ENCODE results near the gene DPP7. TPM values are rescaled to one million over a fixed set of nuclear protein-coding genes. Genes with fewer than 3 reads are reported as not detected.

The DPP7 gene
- total and polyA plus RNA-seq, 2 of the 8 experiments (the other 6 are each of a cell fraction or from before 2014, with no cell fraction given), result 21.2 to 26.8 TPM

DNA sequence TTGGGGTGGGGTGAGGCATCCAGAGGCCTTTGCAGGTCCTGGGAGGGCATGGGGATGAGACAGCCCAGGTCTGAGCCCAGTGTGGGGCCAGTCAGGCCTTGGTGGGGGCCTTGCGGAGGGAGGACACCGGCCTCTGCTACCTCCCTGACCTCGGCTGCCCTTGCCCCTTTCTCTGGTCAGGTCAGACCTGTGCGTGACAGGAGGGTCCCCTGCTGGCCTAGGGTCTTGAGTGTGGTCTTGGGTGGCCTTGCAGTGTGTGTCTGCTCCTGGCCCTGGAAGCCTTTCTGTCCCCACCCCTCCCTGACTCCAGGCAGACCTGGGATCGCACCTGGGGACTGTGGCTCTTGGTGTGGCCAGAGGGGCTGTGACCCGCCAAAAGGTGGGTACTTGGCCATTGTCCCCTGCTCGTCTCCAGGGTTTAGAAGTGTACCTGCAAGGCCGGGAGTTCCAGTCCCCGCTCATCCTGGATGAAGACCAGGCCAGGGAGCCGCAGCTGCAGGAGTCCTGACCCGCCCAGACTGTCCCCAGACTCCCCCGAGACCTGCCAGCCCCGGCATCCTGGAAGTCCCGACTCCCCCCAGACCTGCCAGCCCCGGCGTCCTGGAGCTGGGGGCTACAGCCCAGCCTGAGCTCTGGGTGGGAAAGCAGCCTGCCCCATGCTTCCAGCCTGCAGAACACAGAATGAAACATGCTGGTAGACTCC is 32.2 kb downstream of the DPP7 start:
- H3K23ac ChIP-seq (ENCODE audit: insufficient read length), result no peak overlapping the region
- no peak overlapping the region for H4K5ac ChIP-seq (ENCODE audit: insufficient read length, low read depth, low read length)
- H3K27me3 ChIP-seq (replicated peaks in 1 of 4; ENCODE audit: control insufficient read depth in 3 of 4, extremely low read depth in 1 of 4, insufficient read depth in 3 of 4, low read length in 3 of 4), result peaks cover 18 to 45% (median 29%) of the 10 kb centered on the region in 4 experiments
- H2BK5ac ChIP-seq (ENCODE audit: low read depth, low read length), result no peak overlapping the region
- H3K14ac ChIP-seq (ENCODE audit: insufficient read length), result no peak overlapping the region
- H2AK5ac ChIP-seq (ENCODE audit: low read depth, low read length), result no peak overlapping the region
- H4K91ac ChIP-seq (replicated peaks; ENCODE audit: insufficient read length, low read length), result no peak overlapping the region
- no peak overlapping the region for H3K4me3 ChIP-seq (ENCODE audit: extremely low read depth in 1 of 4, insufficient read depth in 2 of 4, low read depth in 3 of 4, low read length in 4 of 4)
- H3K79me2 ChIP-seq (ENCODE audit: control insufficient read depth in 1 of 2, insufficient read depth in 2 of 2, low read length in 2 of 2), result no peaks in the 10 kb centered on the region
- H3K23me2 ChIP-seq (ENCODE audit: low read depth, low read length), result peaks cover 23% of the 10 kb centered on the region; the same call in 1 of the 2 replicates
- no peak overlapping the region for H2BK15ac ChIP-seq (ENCODE audit: low read length)
- no peaks in the 10 kb centered on the region; a peak in 1 of 8 replicates for H3K36me3 ChIP-seq (ENCODE audit: control insufficient read depth in 2 of 4, insufficient read depth in 4 of 4, low read length in 3 of 4)
- CTCF ChIA-PET (ENCODE audit: partially characterized antibody), result interaction anchor here (0.8 to 2.2 kb wide), 6 partner anchors 9 to 154 kb away, joined by 3 to 11 read pairs (median 4); no protein-coding TSS in a partner anchor
- peaks cover 0 to 16% (median 10%) of the 10 kb centered on the region in 4 experiments; a peak in 6 of 7 replicates for H3K4me1 ChIP-seq (replicated peaks in 1 of 4; ENCODE audit: control insufficient read depth in 3 of 4, insufficient read depth in 4 of 4, low read length in 3 of 4)
- no peak overlapping the region for H3K56ac ChIP-seq (replicated peaks; ENCODE audit: insufficient read length, low read depth, low read length)
- no peaks in the 10 kb centered on the region for H3K79me1 ChIP-seq (ENCODE audit: low read depth, low read length)
- no peak overlapping the region for H2AFZ ChIP-seq (ENCODE audit: low read length)
- no peak overlapping the region; the same call in 1 of the 2 replicates for H4K8ac ChIP-seq (ENCODE audit: extremely low read depth, insufficient read depth, low read length)
- H3K4ac ChIP-seq (replicated peaks; ENCODE audit: insufficient read length, low read depth, low read length), result no peak overlapping the region
- no peak overlapping the region for H3K4me2 ChIP-seq (ENCODE audit: insufficient read depth in 1 of 2, low read depth in 2 of 2, low read length in 2 of 2)
- H3K18ac ChIP-seq (ENCODE audit: extremely low read depth, low read length), result no peak overlapping the region
- H2BK12ac ChIP-seq (ENCODE audit: low read depth, low read length), result no peak overlapping the region
- no peaks in the 10 kb centered on the region for H3K9me3 ChIP-seq (ENCODE audit: insufficient read depth in 2 of 2, low read depth in 1 of 2, low read length in 1 of 2)
- peaks cover 0 to 7% of the 10 kb centered on the region in 2 experiments for H4K20me1 ChIP-seq (replicated peaks in 1 of 2; ENCODE audit: control insufficient read depth in 1 of 2, insufficient read depth in 2 of 2, low read length in 2 of 2)
- no peak overlapping the region for H2BK120ac ChIP-seq (replicated peaks; ENCODE audit: low read depth, low read length)
- H3K9ac ChIP-seq (replicated peaks in 1 of 4; ENCODE audit: extremely low read depth in 1 of 4, low read depth in 3 of 4, low read length in 3 of 4), result no peak overlapping the region
- FAIRE-seq, result no peak
- H2BK20ac ChIP-seq (ENCODE audit: low read length), result no peak overlapping the region
- WGBS, 2 experiments (ENCODE audit: extremely low coverage in 1 of 2, insufficient coverage in 1 of 2, insufficient read length in 1 of 2, insufficient replicate concordance in 2 of 2, low coverage in 1 of 2, low lambda C conversion rate in 2 of 2, missing lambda C conversion rate in 1 of 2), result 94% methylated on average over 14 of the region's 16 CpGs; no CpG with 5 or more reads in 1 of the 2 experiments
- no peak for DNase-seq (ENCODE audit: low read depth in 1 of 2, low spot score in 2 of 2)
- H3K27ac ChIP-seq (ENCODE audit: low read depth, low read length), result no peak overlapping the region
- POLR2A ChIA-PET (ENCODE audit: partially characterized antibody), result interaction anchor here (1.1 kb wide), 1 partner anchor 12 kb away, joined by 4 read pairs; the partner anchor contains the start of gene SAPCD2
